ENCODE measurements around the gene ETV3. TPM values are rescaled to one million over a fixed set of nuclear protein-coding genes. Genes with fewer than 3 reads are reported as not detected.

ETV3 gene
- total and polyA plus RNA-seq, 2 of the 4 experiments (the other 2 are of a cell fraction): 6.4 to 14.7 TPM

GRCh38 chr1:157089789-157090188, 48.4 kb downstream of the ETV3 start:
- Histone ChIP-seq H3K9me3 (ENCODE audit: control insufficient read depth, insufficient read depth, low read length) (no peaks in the 10 kb centered on the region), H4K20me1 (ENCODE audit: insufficient read depth, low read length) (no peaks in the 10 kb centered on the region), H2AK5ac (ENCODE audit: low read depth, low read length) (no peak overlapping the region), H3K18ac (ENCODE audit: low read depth, low read length) (no peak overlapping the region), H3K79me1 (ENCODE audit: low read depth in 1 of 2, low read length in 2 of 2) (no peaks in the 10 kb centered on the region), H3K4me2 (ENCODE audit: low read depth, low read length) (no peak overlapping the region), H3K9ac (ENCODE audit: low read depth, low read length) (no peak overlapping the region), H3K23ac (ENCODE audit: low read depth, low read length) (no peak overlapping the region), H3K4me1 (ENCODE audit: control insufficient read depth, insufficient read depth, low read length) (no peaks in the 10 kb centered on the region; the same call in 1 of the 2 replicates), H3K56ac (ENCODE audit: extremely low read depth, insufficient read depth, low read length) (no peak overlapping the region), H2BK5ac (ENCODE audit: low read depth, low read length, poor library complexity, severe bottlenecking) (no peak overlapping the region), H4K91ac (ENCODE audit: insufficient read depth, low read depth, low read length) (no peak overlapping the region), H2BK20ac (ENCODE audit: low read depth, low read length) (no peak overlapping the region), H2BK120ac (ENCODE audit: low read depth, low read length) (no peak overlapping the region), H2AFZ (replicated peaks; ENCODE audit: low read length, poor library complexity) (peak overlapping the region; percentile 26), H4K8ac (ENCODE audit: low read depth in 2 of 2, low read length in 2 of 2) (no peak overlapping the region), H2AK9ac (replicated peaks; ENCODE audit: low read depth, low read length, poor library complexity) (no peak overlapping the region), H3K4ac (ENCODE audit: low read depth, low read length) (no peak overlapping the region), H3K14ac (replicated peaks; ENCODE audit: low read depth, low read length) (no peak overlapping the region), H3K27me3 (ENCODE audit: control insufficient read depth, insufficient read depth, low read length) (no peaks in the 10 kb centered on the region; the same call in 1 of the 2 replicates), H3K27ac (ENCODE audit: insufficient read depth, low read length) (no peak overlapping the region), H2BK15ac (ENCODE audit: low read depth, low read length) (no peak overlapping the region), H3K4me3 (ENCODE audit: insufficient read depth, low read depth, low read length) (no peak overlapping the region), H3K36me3 (ENCODE audit: control insufficient read depth, insufficient read depth, low read length) (no peaks in the 10 kb centered on the region), H4K5ac (ENCODE audit: low read depth, low read length) (no peak overlapping the region), H3K9me1 (ENCODE audit: insufficient read depth, low read length) (no peaks in the 10 kb centered on the region)
- ChIA-PET CTCF (interaction anchor here (0.5 to 4.7 kb wide), 17 partner anchors 9 to 75 kb away, joined by 3 to 88 read pairs (median 4); partner anchors contain the start of genes ARHGEF11 and ETV3L), POLR2A (ENCODE audit: unreplicated experiment) (interaction anchor here (1.0 kb wide), 1 partner anchor 15 kb away, joined by 4 read pairs; no protein-coding TSS in a partner anchor)
- no TSS peak for BruUV-seq (replicated peaks)
- intact Hi-C loops (cut with micrococcal nuclease) (loop anchor here (1.0 to 10.0 kb wide), 4 partner anchors 48 to 399 kb away; partner anchors contain the start of gene ETV3), in situ Hi-C loops (cut with MboI; ENCODE audit: low sequenced_read_pairs) (loop anchor here (5.0 kb wide), 1 partner anchor 63 kb away; no protein-coding TSS in a partner anchor), dilution Hi-C loops (cut with HindIII; ENCODE audit: low sequenced_read_pairs, unreplicated experiment) (no loop called here)
- DNase-seq: no peak
- no peak for TF ChIP-seq RFX5 (IDR thresholded peaks at IDR 0.05; ENCODE audit: low read depth, low read length)
- no peak for TF ChIP-seq MAZ (IDR thresholded peaks at IDR 0.05; ENCODE audit: borderline replicate concordance, low read depth, low read length)
- WGBS, 2 experiments (ENCODE audit: extremely low coverage in 2 of 2, insufficient read length in 1 of 2): 60% methylated on average over 1 of the region's 9 CpGs; no CpG with 5 or more reads in 1 of the 2 experiments
- no peak for ATAC-seq (ENCODE audit: low read depth)
